HG02981 (cell line): ENCODE measurements around the gene VSIG2.

Source experiments
- ATAC-seq: cut with Tn5 transposase; IDR thresholded peaks from one replicate; pipeline ENCODE4 v1.9.1; 2021; ENCODE audit warnings: mild to moderate bottlenecking, moderate library complexity; ENCODE audit not compliant: unreplicated experiment

Gene VSIG2

DNA sequence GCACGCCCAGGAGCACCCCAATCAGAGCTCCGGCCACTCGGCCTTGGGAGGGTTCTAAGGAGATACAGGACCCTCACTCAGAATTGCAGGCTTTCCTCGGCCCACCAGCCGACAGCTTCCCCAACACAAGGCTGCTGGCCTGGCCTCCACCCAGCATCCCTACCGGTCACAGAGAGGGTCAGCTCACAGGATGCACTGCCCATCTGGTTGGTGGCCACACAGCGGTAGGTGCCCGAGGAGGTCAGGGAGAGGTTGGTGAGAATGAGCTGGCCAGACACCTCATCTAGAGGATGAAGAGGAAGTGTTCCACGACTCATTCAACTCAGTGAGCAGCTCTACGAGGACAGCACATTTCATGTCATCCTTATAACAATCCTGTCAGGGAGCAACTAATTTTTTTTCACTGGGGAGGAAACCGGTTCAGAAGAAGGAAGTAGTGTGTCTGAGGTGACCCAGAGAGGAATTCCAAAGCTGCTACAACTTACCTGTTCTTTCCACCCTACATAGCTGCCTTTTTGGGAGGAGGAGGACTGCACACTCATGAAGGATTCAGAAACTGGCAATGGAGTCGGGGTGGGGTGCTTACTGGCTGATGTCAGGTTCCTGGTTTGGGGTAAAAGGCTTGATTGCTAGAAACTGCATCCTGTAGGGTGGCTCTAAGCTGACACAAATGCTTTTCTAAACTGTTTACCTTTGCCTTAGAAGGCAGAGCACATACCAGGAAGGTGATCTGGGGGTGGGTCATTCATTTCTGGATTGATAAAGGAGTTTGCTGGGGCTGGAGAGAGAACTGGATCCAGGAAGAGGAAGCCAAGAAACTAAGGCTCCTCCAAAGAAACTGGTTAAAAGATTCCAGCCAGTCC lies 3.3 kb downstream of the VSIG2 start:
- ATAC-seq, result no peak

DNA sequence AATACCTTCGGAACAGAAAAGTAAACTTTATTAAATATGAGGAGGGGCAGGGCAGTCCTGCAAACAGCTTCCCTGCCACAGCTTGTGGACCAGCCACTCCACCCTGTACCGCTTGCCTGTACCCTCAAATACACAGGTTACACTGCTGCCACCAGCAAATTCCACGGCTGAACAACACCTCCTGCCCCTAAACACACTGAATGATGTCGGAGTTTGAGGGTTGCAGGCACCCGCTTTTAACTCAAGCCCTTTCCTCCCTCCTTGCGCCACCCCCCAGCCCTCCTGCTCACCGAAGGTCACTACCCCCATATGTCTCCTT lies 4.0 kb downstream of the VSIG2 start:
- ATAC-seq, result no peak

DNA sequence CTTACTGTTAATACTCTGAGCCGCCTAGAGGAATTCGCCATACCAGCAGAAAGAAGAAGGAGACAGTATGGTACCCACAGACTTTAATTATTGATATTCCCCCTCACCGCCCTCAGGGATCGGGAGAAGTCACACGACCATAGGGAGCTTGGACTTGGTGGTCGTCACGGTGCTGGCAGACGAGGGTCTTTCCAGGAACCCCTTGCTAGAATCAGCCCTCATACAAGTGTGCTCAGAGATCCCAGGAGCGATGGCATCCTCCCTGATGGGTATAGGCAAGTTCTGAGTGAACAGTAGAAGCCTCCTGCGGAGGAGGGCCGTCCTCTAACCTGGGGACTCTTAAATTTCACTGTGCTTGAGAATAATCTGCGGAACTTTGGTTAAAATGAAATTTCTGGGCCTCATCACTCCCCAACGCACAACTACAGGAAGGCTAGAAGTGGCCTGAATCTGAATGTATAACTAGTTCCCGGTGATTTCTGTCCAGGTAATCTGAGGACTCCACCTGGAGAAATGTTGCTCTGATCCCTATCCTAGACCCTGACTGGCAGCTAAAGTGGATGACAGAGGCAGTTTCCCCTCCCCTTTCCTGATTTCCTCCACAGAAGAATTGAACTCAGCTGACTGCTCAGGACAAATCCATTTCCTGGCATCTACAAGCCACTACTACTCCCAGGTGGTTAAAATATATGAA lies 4.5 kb downstream of the VSIG2 start:
- no peak for ATAC-seq

DNA sequence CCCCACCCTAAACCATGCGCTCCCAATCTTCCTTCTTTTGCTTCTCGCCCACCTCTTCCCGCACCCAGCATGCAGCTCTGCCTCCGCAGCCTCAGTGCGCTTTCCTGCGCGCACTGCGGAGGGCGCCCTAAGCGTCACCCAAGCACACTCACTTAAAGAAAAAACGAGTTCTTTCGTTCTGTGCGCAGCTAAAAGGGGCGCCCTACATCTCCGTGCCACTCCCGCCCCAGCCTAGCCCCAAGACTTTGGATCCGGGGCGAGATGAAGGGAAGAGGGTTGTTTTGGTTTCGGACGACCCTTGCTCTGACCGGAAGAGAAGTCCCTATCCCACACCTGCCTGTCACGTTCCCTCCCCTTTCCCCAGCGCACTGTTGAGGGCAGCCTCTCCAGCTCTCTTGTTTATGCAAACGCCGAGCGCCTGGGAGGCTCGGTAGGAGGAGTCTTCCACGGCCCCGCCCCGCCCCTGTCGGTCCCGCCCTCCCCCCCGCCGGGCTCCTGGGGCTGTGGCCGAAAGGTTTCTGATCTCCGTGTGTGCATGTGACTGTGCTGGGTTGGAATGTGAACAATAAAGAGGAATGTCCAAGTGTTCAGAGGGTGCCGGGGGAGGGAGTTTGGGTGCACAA lies 5.3 kb downstream of the VSIG2 start:
- peak; percentile 89 for ATAC-seq

DNA sequence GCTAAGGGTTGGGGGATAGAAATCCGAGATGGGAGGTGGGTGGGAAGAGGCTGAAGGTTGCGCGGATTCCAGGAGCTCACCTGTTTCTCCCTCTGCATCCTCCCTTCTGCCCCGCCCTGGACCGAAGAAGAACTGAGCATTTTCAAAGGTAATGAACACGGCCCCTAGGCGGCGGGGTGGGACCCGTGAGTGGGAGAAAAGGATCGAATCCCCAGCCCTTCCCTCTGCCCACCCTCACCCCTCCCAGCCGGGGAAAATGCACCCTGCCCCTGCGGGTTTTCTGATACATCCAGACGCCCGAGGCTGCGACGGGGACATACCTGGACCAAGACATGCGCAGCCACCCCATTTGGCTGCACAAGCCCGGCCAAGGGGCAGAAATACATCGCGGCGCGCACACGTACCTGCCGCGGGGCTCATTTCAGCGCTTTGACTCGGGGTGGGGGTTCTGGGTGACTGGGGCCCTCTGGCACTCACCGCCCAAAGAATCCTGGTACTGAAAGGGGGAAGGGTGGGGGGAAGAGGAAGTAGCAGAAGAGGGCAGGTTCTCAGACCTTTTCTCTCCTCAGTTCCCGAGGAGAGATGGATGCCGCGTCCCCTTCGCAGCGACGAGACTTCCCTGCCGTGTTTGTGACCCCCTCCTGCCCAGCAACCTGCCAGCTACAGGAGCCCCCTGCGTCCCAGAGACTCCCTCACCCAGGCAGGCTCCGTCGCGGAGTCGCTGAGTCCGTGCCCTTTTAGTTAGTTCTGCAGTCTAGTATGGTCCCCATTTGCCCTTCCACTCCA lies 6.0 kb downstream of the VSIG2 start:
- peak; percentile 22 for ATAC-seq

DNA sequence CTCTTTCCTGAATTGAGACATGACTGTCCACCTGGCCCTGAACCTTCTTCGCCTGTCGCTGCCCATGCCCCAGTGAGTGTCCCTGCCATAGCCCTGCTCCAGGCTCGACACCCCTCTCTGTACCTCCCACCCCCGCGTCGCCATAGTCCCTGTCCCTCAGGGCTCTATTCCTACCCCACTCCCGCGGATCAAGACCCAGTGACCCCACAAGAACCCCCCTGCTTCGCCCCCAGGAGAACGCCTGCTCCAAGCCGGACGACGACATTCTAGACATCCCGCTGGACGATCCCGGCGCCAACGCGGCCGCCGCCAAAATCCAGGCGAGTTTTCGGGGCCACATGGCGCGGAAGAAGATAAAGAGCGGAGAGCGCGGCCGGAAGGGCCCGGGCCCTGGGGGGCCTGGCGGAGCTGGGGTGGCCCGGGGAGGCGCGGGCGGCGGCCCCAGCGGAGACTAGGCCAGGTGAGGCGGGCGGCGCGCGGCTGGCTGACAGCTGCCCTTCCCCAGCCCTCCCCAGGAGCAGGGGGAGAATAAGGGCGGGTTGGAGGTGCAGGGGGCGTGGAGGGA lies 6.7 kb downstream of the VSIG2 start:
- ATAC-seq, result no peak

DNA sequence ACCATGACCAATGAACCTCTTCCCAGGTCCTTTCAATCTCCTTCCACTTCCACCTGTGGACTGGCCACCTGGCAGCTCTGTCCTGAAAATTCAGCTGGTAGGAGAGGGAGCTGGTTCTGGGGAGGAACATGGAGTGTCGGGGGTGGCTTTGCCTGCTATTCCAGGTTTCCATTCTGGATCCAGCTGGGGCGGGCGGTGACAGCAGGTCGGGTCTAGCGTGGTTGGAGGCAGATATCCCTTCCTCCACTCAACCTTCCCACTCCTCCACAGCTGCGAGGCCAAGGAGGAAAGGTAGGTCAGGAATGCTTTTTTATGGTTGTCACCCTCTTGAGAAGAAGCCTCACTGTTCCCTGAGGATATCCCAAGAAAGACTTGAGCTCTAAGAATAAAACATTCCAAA lies 9.0 kb downstream of the VSIG2 start:
- no peak for ATAC-seq

DNA sequence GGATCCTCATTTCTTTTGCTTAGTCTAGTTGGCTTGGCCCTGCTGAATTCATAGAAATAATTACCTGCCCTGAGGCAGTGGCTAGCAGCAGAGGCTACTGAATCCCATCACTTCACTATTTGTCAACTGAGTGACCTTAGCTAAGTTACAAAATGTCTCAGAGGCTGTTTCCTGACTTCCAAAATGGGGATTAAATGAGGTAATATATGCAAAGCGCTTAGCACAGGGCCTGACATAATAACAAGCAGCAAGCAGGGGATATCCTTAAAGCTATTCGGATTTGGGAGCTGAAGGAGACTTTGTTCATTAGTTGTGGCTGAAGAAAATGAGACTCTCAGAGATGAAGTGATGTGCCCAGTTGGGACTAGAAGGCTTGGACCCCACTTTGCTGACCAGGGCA lies 9.5 kb downstream of the VSIG2 start:
- no peak for ATAC-seq

DNA sequence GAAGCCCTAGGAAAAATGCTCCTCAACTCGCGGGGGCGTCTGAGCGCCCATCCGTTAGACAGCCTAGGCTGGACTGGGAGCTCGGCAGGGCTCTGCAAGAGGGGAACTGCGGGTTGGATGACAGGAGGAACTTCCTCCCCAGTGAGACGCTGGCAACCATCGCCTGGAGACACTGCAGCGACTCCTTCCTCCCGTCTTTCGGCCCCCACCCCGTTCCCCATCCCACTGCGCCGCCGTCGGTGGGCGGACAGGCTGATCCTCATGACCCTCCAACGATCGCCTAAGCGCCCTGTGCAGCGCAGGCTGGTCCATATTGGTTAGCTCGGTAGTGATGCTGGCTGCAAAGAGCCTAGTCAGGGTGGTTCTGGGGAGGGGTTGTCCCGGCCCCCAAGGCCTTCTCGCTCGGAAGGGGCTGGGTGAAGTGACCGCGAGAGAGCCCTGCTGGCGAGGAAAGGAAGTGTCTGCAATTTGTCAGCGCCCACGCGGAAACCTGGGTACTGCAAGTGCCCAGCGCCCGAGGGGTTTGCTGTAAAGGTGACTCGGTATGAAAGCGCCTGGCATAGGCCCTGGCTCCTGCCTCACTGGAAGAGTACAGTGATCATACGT lies 11.7 kb downstream of the VSIG2 start:
- peak; percentile 47 for ATAC-seq

DNA sequence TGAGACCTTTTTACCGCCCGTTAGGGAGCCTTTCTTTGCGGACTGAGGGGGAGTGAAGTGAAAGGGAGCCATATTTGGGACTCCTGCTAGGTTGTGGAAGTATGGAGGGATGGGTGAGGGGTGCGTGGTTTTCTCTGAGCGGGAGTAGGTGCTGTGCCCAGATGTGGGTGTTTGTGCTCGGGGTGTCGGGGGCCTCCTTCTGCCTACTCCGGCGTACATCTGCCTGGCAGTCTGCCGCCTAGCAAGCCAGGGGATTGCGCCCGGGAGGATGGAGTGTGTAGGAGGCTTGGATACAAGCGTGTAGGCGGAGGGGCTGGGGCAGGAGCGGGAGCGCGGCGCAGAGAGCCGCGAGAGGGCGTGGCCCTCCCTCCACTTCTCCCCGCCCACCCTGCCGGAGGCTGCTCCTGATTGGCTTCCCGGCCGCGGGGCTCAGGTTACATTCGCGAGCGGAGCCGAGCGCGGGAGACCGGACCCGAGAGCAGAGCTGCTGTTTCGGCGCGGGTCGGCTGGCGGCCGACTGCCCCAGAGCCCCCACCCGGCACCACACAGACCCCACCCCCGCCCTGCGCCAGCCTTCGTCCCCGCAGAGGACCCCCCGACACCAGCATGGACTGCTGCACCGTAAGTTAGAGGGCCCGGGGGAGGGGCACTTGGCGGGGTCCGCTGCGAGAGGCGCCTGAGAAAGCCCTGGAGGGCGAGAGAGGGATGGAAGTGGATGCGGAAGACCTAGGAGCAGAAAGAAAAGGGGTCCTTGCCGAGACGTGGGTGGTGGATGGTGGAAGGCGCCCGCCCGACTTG lies 12.4 kb downstream of the VSIG2 start, which contains the start of gene NRGN:
TSS of gene NRGN (plus strand) at position 464 of the 798 bp plus-strand sequence. CDS start at position 607, 143 bp downstream.
- peak; percentile 98 for ATAC-seq

DNA sequence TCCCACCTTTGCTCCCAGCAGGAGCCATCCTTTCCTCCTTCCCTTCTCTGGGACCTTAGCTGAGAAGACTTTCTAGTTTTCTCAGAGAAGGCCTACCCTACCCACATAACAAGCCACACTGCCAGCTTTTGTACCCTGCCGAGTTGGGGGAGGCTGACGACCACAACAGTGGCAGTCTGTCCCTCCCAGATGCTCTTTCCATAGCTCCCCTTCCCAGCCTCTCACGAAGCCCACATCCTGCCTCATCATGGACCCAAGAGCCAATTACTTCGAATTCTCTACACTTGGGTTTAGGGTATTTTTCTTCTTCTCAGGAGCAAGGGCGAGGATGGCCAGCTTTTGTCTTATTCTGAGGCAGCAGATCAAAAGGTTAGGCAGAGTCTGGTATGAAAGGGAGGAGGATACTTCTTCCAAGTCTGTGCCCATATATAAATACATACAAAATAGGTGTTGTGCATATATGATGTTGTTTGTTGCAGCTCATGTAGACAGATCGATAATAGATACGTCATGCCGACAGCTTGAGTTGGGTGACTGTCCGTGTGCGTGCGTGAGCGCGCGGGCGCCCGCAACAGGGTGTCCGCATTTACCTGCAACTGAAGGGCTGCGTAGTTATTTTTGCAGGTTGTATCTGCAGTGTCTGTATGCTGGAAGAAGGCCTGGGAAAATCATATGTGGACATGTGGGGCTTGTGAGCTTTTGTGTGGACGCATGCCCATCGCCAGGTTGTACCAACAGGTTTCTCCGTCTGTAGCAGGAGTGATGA lies 13.2 kb downstream of the VSIG2 start:
- ATAC-seq, result no peak

DNA sequence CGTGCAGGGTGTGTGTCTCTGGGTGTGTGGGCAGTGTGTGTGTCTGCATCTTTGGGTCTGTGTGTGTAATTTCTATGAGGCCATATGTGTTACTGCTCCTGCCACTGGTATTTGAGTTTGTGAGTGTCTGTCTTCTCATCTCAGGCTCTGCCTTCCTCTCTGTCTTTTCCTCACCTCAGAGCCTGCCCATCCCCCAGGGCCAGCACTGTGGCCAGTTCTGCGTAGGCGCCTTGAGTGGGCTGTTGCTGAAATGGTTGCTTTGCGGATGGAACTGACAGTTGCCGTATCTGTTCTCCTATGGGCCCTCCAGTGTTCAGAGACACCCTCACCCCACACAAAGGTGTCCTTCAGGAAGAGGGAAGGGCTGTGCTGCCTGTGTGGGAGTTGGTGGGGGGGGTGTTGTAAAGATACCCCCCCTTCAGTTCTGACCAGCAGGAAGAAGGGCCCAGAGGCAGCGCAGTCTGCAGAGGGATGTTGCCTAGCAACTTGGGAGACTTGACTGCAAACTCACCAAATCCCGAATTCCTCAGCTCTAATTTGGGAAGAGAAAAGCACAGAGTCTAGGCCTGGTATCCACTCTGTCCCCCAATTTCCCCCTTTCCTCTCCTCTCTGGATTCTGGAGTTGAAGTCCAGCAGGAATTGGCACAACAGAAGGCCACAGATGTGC lies 14.3 kb downstream of the VSIG2 start:
- ATAC-seq, result no peak

DNA sequence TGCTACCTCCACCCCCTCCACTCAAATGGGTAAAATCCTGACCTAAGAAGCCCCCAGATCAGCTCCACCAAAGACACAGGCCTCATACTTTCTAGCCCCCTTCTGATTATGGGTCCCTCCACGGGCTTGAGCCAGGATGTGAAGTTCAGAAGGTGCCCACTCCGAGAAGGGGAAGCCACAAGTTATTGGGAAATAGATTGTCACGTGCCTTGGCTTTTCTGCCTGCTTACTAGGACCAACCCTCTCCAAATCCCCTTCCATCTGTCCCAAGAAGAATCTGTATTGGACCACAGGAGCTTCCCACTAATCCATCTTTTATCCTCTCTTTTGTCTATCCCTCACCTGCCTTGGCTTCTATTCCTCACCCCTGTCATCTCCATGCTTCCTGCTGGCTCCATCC lies 15.3 kb downstream of the VSIG2 start:
- ATAC-seq, result no peak

DNA sequence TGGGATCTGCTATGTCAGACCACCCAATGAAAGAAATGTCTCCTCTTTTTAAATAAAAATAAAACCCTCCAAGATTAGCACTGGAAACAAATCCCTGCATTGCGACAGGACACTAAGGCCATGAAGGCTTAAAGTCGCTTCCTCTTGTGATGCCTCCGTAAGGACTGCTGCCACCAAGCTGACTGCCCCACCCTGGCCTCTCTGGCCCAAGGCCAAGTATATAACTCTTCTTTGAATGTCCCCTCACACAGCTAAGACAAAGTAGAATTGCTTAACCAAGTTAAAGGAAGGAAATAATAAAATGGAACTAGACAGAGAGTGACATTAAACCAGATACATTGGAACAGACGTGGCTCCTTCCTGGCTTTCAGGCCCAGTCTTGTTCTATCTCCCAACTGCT lies 19.8 kb downstream of the VSIG2 start:
- no peak for ATAC-seq

DNA sequence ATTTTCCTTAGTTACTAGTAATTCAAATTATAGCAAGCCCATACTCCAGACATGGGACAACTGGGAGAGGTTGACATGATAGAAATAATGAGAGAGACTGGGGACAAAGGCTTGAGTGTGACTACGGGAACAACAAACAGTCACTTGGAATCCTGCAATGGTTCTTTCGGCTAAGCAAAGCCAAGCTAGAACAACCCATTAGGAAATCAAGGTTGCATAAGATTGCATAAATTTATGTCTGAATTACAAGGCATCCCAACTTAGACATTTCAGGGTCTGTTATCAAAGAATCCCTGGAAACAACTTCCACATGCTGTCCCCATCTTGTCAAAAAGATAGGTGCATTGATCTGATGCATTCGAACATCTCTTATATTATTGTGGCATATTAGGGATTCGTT lies 22.5 kb downstream of the VSIG2 start:
- no peak for ATAC-seq

DNA sequence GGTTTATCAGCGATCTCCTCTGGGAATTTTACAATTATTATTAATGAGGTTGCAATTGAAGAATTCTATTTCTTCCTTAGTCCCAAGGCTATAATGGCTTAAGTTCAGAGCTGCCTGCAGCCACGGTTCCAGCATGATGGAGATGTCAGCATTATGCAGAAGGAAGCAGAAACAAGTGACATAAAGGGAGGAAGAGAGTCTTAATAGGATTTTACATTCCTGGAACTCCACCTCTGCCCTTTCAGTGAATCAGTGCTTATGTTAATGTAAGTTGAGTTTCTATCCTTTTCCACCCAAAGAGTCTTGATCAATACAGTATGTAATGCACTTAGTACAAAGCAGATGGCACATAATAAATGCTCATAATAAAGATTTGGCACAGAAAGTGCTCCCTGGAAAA lies 23.9 kb downstream of the VSIG2 start:
- ATAC-seq, result no peak

DNA sequence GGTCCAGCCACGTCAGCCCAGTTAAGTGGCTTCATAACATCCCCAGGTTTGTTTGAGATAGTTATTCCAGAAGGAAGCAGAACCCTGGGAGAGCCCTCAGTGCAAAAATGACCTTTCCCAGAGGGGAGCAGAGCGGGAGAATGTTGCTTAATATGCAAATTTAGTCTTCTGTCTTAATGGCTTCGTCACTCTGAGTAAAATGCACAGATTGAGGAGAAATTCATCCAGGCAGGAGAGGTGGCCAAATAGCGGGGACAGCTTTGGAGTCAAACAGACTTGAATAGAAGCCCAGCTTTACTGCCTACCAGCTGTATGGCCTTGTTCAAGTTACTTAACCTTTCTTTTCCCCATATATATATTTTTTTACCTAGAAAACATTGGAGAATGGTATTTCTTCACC lies 24.6 kb downstream of the VSIG2 start:
- no peak for ATAC-seq

DNA sequence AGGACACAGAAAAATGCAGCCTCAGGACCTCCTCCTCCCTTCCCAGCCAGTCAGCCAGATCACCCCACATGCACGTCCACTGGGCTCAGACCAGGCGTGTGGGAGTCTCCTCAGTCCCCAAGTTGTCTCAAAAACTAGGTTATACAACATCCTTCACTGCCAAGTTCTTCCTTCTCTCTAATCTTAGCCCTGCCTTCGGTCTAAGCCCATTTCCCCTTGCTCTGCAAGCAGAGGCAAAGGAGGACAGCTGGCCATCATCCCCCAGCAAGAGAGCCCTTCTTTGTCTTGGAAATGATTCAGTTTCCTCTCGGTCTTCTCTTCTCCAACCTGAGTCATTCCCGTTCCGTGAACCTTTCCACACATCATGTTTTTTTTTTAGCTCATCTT lies 26.3 kb downstream of the VSIG2 start:
- ATAC-seq, result peak; percentile 15
